Erythroblast (primary cell): ENCODE measurements around the gene PARD6B.

Experiments used
- GATA1 ChIP-seq: IDR thresholded peaks from 2 replicates; pipeline ENCODE4 v1.6.1; 2011; ENCODE audit warnings: low read depth, mild to moderate bottlenecking, control low read depth, low read length, moderate library complexity
- POLR2A ChIP-seq: IDR thresholded peaks from 2 replicates; pipeline ENCODE4 v1.6.1; 2011; ENCODE audit warnings: mild to moderate bottlenecking, low read length

DNA sequence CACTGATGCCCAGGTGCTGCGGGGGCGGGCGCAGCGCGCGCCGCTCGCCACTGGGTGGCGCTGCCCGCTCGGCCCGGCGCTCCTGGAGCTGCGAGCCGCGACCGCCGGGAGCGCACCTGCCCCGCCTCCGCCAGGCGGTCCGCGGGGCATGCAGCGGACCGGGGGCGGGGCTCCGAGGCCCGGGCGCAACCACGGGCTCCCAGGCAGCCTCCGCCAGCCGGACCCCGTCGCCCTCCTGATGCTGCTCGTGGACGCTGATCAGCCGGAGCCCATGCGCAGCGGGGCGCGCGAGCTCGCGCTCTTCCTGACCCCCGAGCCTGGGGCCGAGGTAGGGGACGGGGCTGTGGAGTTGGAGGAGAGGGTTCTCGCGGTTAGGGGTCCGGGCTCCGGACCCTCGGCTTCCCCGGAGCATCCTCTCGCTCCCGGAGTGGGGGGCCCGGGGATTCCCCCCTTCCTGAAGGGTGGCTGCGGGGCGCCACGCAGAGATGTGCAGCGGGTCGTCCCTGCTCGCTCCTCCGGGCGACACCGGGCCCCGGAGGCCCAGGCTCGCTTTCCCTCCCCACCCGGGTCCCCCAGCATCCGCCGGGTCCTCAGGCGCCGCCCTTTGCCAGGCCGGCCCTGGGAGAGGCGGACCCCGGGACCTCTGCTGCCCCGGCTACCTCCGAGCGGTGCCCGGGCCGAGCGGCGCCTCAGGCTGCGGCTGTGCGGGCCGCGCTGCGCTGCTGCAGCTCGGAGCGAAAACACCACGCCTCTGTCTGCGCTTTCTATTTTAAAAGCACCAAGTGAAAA is 63.7 kb downstream of the PARD6B start, which contains the start of gene BCAS4:
- TF ChIP-seq POLR2A (no peak), GATA1 (no peak)
